Stimulated activated CD4-positive, alpha-beta T cell treated with anti-CD3 and anti-CD28 coated beads, Interleukin-2, amount 100 ng/mL, for 4 hours (primary cell): ENCODE measurements around the gene CFAP92.

Experiments
- DNase-seq: peaks from one replicate; pipeline ENCODE4 v3.0.0-alpha.2; 2020; ENCODE audit warnings: low read depth

CFAP92 gene

GRCh38 chr3:128987302-128988100 lies 6.4 kb downstream of the CFAP92 start:
- no peak for DNase-seq

GRCh38 chr3:128984596-128984995 lies 9.3 kb downstream of the CFAP92 start:
- no peak for DNase-seq

- no peak for DNase-seq
Measured at GRCh38 chr3:128983293-128984069, 10.4 kb downstream of the CFAP92 start.

GRCh38 chr3:128975276-128975675 lies 18.6 kb downstream of the CFAP92 start:
- no peak for DNase-seq

GRCh38 chr3:128973988-128974564 lies 19.8 kb downstream of the CFAP92 start:
- DNase-seq = no peak

- no peak for DNase-seq
Measured at GRCh38 chr3:128971421-128972100, 22.3 kb downstream of the CFAP92 start.

- no peak for DNase-seq
Measured at GRCh38 chr3:128970740-128971047, 23.2 kb downstream of the CFAP92 start.

- DNase-seq = peak; percentile 43
Measured at GRCh38 chr3:128969993-128970739, 23.7 kb downstream of the CFAP92 start.

- no peak for DNase-seq
Measured at GRCh38 chr3:128967748-128968355, 26.0 kb downstream of the CFAP92 start.

GRCh38 chr3:128965818-128966217 lies 28.1 kb downstream of the CFAP92 start:
- DNase-seq = no peak

GRCh38 chr3:128965280-128965679 lies 28.6 kb downstream of the CFAP92 start:
- no peak for DNase-seq

GRCh38 chr3:128956440-128956839 lies 37.4 kb downstream of the CFAP92 start:
- DNase-seq = no peak

GRCh38 chr3:128950223-128950938 lies 43.5 kb downstream of the CFAP92 start:
- peak; percentile 1 for DNase-seq

GRCh38 chr3:128949158-128949557 lies 44.7 kb downstream of the CFAP92 start:
- DNase-seq = no peak

- DNase-seq = no peak
Measured at GRCh38 chr3:128946411-128946810, 47.5 kb downstream of the CFAP92 start.

GRCh38 chr3:128945878-128946175 lies 48.0 kb downstream of the CFAP92 start:
- no peak for DNase-seq

GRCh38 chr3:128945041-128945877 lies 48.6 kb downstream of the CFAP92 start:
- DNase-seq = no peak

- DNase-seq = no peak
Measured at GRCh38 chr3:128942161-128942952, 51.5 kb downstream of the CFAP92 start.

GRCh38 chr3:128940252-128940651 lies 53.6 kb downstream of the CFAP92 start:
- no peak for DNase-seq
